HL-60 (cell line): ENCODE measurements around the gene SLC2A13.

Source experiments
- DNase-seq, 2 experiments: peaks; one replicate each; pipeline ENCODE4 v3.0.0-alpha.2; 2010 to 2020; ENCODE audit warnings: low read depth in 1 of 2, low spot score in 1 of 2
- H3K27ac ChIP-seq: fragments of 250-450 bp; sonication (Bioruptor Pico); replicated peaks from 2 replicates; pipeline ENCODE4 v1.5.1; 2020; ENCODE audit warnings: mild to moderate bottlenecking, moderate library complexity
- H3K27me3 ChIP-seq: fragments of 250-450 bp; sonication (Bioruptor Pico); 2 replicates; pipeline ENCODE4 v1.5.1; 2021; ENCODE audit warnings: mild to moderate bottlenecking, moderate library complexity; ENCODE audit not compliant: insufficient read depth, poor library complexity, severe bottlenecking
- H3K4me3 ChIP-seq: replicated peaks from 2 replicates; pipeline ENCODE4 v1.5.1; 2011; ENCODE audit warnings: mild to moderate bottlenecking, control low read depth, low read length; ENCODE audit not compliant: insufficient read depth
- CTCF ChIP-seq: IDR thresholded peaks from one replicate; pipeline ENCODE4 v1.5.1; 2011; ENCODE audit warnings: low read length, control low read depth, inconsistent platforms; ENCODE audit not compliant: insufficient read depth
- GABPA ChIP-seq: IDR thresholded peaks from 2 replicates; pipeline ENCODE4 v1.6.1; 2012; ENCODE audit warnings: low read depth
- POLR2AphosphoS5 ChIP-seq: IDR thresholded peaks from 2 replicates; pipeline ENCODE4 v1.6.1; 2012; ENCODE audit warnings: low read depth
- SPI1 ChIP-seq: IDR thresholded peaks from 2 replicates; pipeline ENCODE4 v1.6.1; 2012; ENCODE audit warnings: low read depth, mild to moderate bottlenecking, borderline replicate concordance
- TF ChIP-seq, protein P1 (sequence below): IDR thresholded peaks from 2 replicates; pipeline ENCODE4 v1.6.1; 2012; ENCODE audit warnings: low read depth; ENCODE audit not compliant: insufficient replicate concordance

SLC2A13 gene

GRCh38 chr12:39883411-39883810 lies 222.5 kb downstream of the SLC2A13 start:
- H3K27me3 ChIP-seq: no peaks in the 10 kb centered on the region
- TF ChIP-seq SPI1: no peak
- no peak for TF ChIP-seq POLR2AphosphoS5
- TF ChIP-seq CTCF: no peak
- TF ChIP-seq GABPA: no peak
- TF ChIP-seq, protein P1, sequence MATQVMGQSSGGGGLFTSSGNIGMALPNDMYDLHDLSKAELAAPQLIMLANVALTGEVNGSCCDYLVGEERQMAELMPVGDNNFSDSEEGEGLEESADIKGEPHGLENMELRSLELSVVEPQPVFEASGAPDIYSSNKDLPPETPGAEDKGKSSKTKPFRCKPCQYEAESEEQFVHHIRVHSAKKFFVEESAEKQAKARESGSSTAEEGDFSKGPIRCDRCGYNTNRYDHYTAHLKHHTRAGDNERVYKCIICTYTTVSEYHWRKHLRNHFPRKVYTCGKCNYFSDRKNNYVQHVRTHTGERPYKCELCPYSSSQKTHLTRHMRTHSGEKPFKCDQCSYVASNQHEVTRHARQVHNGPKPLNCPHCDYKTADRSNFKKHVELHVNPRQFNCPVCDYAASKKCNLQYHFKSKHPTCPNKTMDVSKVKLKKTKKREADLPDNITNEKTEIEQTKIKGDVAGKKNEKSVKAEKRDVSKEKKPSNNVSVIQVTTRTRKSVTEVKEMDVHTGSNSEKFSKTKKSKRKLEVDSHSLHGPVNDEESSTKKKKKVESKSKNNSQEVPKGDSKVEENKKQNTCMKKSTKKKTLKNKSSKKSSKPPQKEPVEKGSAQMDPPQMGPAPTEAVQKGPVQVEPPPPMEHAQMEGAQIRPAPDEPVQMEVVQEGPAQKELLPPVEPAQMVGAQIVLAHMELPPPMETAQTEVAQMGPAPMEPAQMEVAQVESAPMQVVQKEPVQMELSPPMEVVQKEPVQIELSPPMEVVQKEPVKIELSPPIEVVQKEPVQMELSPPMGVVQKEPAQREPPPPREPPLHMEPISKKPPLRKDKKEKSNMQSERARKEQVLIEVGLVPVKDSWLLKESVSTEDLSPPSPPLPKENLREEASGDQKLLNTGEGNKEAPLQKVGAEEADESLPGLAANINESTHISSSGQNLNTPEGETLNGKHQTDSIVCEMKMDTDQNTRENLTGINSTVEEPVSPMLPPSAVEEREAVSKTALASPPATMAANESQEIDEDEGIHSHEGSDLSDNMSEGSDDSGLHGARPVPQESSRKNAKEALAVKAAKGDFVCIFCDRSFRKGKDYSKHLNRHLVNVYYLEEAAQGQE: no peak
- no peak for DNase-seq

DNA sequence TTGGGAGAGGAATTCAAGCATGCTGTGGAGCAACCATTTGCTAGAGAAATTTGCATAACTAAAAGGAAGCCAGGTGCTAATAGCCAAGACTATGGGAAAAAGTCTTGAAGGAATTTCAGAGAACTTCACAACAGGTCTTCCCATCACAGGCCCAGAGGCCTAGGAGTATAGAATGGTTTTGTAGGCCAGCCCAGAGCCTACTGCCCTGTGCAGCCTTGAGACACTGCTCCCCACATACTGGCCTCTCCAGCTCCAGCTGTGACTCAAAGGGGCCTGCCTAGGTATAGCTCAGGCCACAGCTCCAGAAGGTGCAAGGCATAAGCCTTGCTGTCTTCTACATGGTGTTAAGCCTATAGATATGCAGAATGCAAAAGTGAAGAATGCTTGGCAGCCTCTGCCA lies 227.1 kb downstream of the SLC2A13 start:
- TF ChIP-seq, protein P1: no peak
- no peak for TF ChIP-seq POLR2AphosphoS5
- TF ChIP-seq GABPA: no peak
- no peak for TF ChIP-seq SPI1
- TF ChIP-seq CTCF: no peak
- DNase-seq: no peak
- Histone ChIP-seq H3K27ac (no peak overlapping the region), H3K27me3 (no peaks in the 10 kb centered on the region), H3K4me3 (no peak overlapping the region)

More at GRCh38 chr12:39883411-39883810, 222.5 kb downstream of the SLC2A13 start:
- Histone ChIP-seq H3K4me3 (no peak overlapping the region), H3K27ac (no peak overlapping the region)

DNA sequence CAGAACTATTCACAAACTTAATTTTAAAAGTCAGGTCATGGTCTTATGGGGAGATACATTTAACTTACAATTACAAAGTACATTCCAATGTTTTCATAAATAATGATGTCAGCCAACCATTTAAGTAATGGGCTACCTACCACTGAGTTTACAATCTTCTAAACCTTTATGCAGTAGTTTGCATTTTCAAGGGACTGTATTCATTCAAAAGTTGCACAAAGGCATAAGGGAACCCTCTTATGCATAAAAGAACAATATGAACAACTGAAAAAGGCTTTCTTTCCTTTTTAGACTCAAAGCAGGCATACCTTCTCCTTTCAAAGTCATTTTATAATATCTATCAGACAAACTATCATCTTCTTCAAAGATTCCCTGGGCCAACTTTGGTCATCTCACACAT lies 230.2 kb downstream of the SLC2A13 start:
- no peak overlapping the region for H3K4me3 ChIP-seq
- DNase-seq: no peak
- TF ChIP-seq SPI1 (no peak), CTCF (no peak), POLR2AphosphoS5 (no peak), GABPA (no peak)
- TF ChIP-seq, protein P1: no peak
- no peak overlapping the region for H3K27ac ChIP-seq
- H3K27me3 ChIP-seq: no peaks in the 10 kb centered on the region
